SU-DHL-6 (cell line): ENCODE measurements around the gene CLASP1.

ENCODE experiments used
- CTCF ChIP-seq: fragments of 200-600 bp; sonication (generic); IDR thresholded peaks from one replicate; pipeline ENCODE4 v1.5.1; 2017; ENCODE audit warnings: antibody characterized with exemption, mild to moderate bottlenecking, low read length, moderate library complexity; ENCODE audit not compliant: insufficient read depth, poor library complexity, severe bottlenecking
- EZH2phosphoT487 ChIP-seq: fragments of 200-600 bp; sonication (generic), shearing (Covaris generic); conservative IDR thresholded peaks from 2 replicates; pipeline ENCODE4 v1.6.1; 2018; ENCODE audit warnings: mild to moderate bottlenecking, antibody characterized with exemption, low read length, moderate library complexity, mixed read lengths

GRCh38 chr2:121431214-121431613 lies 218.0 kb downstream of the CLASP1 start:
- TF ChIP-seq CTCF: no peak
- no peak for TF ChIP-seq EZH2phosphoT487
